Caco-2 (cell line): ENCODE measurements around the gene BPIFB4. TPM values are rescaled to one million over a fixed set of nuclear protein-coding genes. Genes with fewer than 3 reads are reported as not detected.

Source experiments
- BruUV-seq: library from RNA; stranded (reverse); fragments of 400-500 nt; replicated peaks from 2 replicates; lab custom pipeline; 2021; lab: Mats Ljungman, UMichigan
- CTCF ChIA-PET: fragments of 300-600 bp; sonication (Branson Sonifier 250); formaldehyde crosslinking; loops from one replicate; lab custom pipeline; 2022; ENCODE audit warnings: antibody characterized with exemption; lab: Charles Lee
- POLR2A ChIA-PET: fragments of 300-600 bp; sonication (Branson Sonifier 250); formaldehyde crosslinking; loops from one replicate; lab custom pipeline; 2022; ENCODE audit warnings: antibody characterized with exemption; lab: Charles Lee
- DNase-seq, 2 experiments: peaks; one replicate each; pipeline versions ENCODE4 v3.0.0 to v3.0.0-alpha.2; 2020 to 2022
- H3K27me3 ChIP-seq: replicated peaks from 2 replicates; pipeline ENCODE4 v1.6.0; 2011; ENCODE audit warnings: low read length; ENCODE audit not compliant: control insufficient read depth, insufficient read depth
- H3K36me3 ChIP-seq: 2 replicates; pipeline ENCODE4 v1.5.1; 2011; ENCODE audit warnings: low read length; ENCODE audit not compliant: control insufficient read depth, insufficient read depth
- H3K4me1 ChIP-seq: fragments of 250-450 bp; sonication (Bioruptor Pico); 2 replicates; pipeline ENCODE4 v1.5.1; 2020; ENCODE audit warnings: mild to moderate bottlenecking
- H3K4me3 ChIP-seq: 2 replicates; pipeline ENCODE4 v1.5.1; 2011; ENCODE audit warnings: low read depth, mild to moderate bottlenecking, control low read depth, low read length
- H3K9me3 ChIP-seq: fragments of 250-450 bp; sonication (Bioruptor Pico); 2 replicates; pipeline ENCODE4 v1.5.1; 2020; ENCODE audit warnings: mild to moderate bottlenecking, moderate library complexity
- H3K27ac Mint-ChIP-seq: one replicate; pipeline ENCODE4 v1.8.0; 2022; ENCODE audit warnings: mixed read lengths; ENCODE audit not compliant: unreplicated experiment
- H3K27me3 Mint-ChIP-seq: one replicate; pipeline ENCODE4 v1.8.0; 2022; ENCODE audit warnings: mixed read lengths; ENCODE audit not compliant: insufficient read depth, unreplicated experiment
- H3K36me3 Mint-ChIP-seq: one replicate; pipeline ENCODE4 v1.8.0; 2022; ENCODE audit warnings: mild to moderate bottlenecking, mixed read lengths; ENCODE audit not compliant: insufficient read depth, unreplicated experiment
- H3K4me1 Mint-ChIP-seq: one replicate; pipeline ENCODE4 v1.8.0; 2022; ENCODE audit warnings: low read depth, mixed read lengths; ENCODE audit not compliant: unreplicated experiment
- H3K4me3 Mint-ChIP-seq: one replicate; pipeline ENCODE4 v1.8.0; 2022; ENCODE audit warnings: mild to moderate bottlenecking, moderate library complexity, mixed read lengths; ENCODE audit not compliant: unreplicated experiment
- H3K9me3 Mint-ChIP-seq: one replicate; pipeline ENCODE4 v1.8.0; 2022; ENCODE audit warnings: mixed read lengths; ENCODE audit not compliant: unreplicated experiment
- intact Hi-C: fragments of 100-400 bp; cut with micrococcal nuclease; formaldehyde crosslinking; loops from one replicate; pipeline ENCODE4 v1.10.0; 2022; ENCODE audit not compliant: unreplicated experiment
- total RNA-seq: library from RNA; stranded (reverse); gene quantifications from 2 replicates; pipeline ENCODE4 v1.2.3, GENCODE V29; 2022
- TF ChIP-seq, protein P1 (sequence below), 2 experiments: fragments of 200-600 bp in 1 of 2; IDR thresholded peaks; 1 replicate in 1 of 2; 2 replicates in 1 of 2; pipeline versions ENCODE4 v1.5.1 to v1.8.0; 2011 to 2022; ENCODE audit warnings: antibody characterized with exemption in 1 of 2, control low read depth in 1 of 2, inconsistent platforms in 1 of 2, low read depth in 1 of 2, low read length in 1 of 2, mild to moderate bottlenecking in 1 of 2, moderate library complexity in 1 of 2; ENCODE audit not compliant: insufficient read depth in 1 of 2, severe bottlenecking in 1 of 2, unreplicated experiment in 1 of 2

Gene BPIFB4
- total RNA-seq, 1 experiment from 2014 or later, result not detected

DNA sequence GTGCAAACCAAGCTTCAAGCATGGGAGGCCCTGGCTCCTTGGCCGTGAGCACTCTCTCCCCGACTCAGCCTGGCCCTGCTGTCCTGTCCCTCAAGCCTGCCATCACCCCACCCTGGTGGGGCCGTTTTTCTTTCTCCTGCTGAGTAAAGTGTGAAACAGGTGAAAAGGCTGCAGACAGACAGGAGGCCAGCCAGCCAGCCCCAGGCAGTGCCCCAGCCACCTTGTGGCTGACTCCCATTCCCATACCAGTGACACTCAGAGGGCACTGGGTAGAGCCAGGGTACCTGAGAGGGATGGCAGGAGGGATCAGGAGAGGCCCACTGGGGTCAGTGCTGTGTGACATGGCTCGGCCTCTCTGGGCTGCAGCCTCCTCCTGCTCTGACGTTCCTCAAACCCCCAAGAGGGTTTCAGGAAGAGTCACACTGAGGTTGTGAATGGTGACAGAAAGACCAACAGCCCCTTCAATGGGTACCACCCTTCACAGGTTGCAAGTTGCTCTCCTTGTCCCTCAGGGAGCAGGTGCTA, 52.6 kb downstream of the BPIFB4 start:
- no peaks in the 10 kb centered on the region; the same call in 1 of the 2 replicates for H3K27me3 ChIP-seq
- Mint-ChIP-seq H3K27ac (no peak overlapping the region), H3K4me3 (no peak overlapping the region), H3K27me3 (peaks cover 9% of the 10 kb centered on the region), H3K4me1 (peaks cover 6% of the 10 kb centered on the region), H3K9me3 (no peaks in the 10 kb centered on the region), H3K36me3 (no peaks in the 10 kb centered on the region)
- ChIA-PET POLR2A (no interaction called here), CTCF (interaction anchor here (0.6 kb wide), 1 partner anchor 36 kb away, joined by 3 read pairs; no protein-coding TSS in a partner anchor)
- H3K4me1 ChIP-seq, result 0 out of 2 replicates have a peak, but pooled peaks cover 5% of the 10 kb centered on the region
- no peak overlapping the region for H3K4me3 ChIP-seq
- intact Hi-C loops, result no loop called here
- no peak for DNase-seq
- no TSS peak for BruUV-seq
- H3K9me3 ChIP-seq, result no peaks in the 10 kb centered on the region
- H3K36me3 ChIP-seq, result no peaks in the 10 kb centered on the region
- TF ChIP-seq, protein P1, sequence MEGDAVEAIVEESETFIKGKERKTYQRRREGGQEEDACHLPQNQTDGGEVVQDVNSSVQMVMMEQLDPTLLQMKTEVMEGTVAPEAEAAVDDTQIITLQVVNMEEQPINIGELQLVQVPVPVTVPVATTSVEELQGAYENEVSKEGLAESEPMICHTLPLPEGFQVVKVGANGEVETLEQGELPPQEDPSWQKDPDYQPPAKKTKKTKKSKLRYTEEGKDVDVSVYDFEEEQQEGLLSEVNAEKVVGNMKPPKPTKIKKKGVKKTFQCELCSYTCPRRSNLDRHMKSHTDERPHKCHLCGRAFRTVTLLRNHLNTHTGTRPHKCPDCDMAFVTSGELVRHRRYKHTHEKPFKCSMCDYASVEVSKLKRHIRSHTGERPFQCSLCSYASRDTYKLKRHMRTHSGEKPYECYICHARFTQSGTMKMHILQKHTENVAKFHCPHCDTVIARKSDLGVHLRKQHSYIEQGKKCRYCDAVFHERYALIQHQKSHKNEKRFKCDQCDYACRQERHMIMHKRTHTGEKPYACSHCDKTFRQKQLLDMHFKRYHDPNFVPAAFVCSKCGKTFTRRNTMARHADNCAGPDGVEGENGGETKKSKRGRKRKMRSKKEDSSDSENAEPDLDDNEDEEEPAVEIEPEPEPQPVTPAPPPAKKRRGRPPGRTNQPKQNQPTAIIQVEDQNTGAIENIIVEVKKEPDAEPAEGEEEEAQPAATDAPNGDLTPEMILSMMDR (IDR thresholded peaks at IDR 0.05; ENCODE audit: insufficient read depth in 1 of 2, low read depth in 1 of 2, low read length in 1 of 2, severe bottlenecking in 1 of 2, unreplicated experiment in 1 of 2), result no peak

- H3K4me3 Mint-ChIP-seq, result no peak overlapping the region
- intact Hi-C loops, result no loop called here
- no peaks in the 10 kb centered on the region for H3K36me3 Mint-ChIP-seq
- no TSS peak for BruUV-seq
- DNase-seq, result no peak
- no peak overlapping the region for H3K27ac Mint-ChIP-seq
- ChIA-PET CTCF (no interaction called here), POLR2A (no interaction called here)
- H3K4me1 ChIP-seq, result 0 out of 2 replicates have a peak, but pooled peaks cover 2% of the 10 kb centered on the region
- H3K4me1 Mint-ChIP-seq, result peaks cover 6% of the 10 kb centered on the region
- H3K27me3 ChIP-seq, result no peaks in the 10 kb centered on the region; the same call in 1 of the 2 replicates
- H3K9me3 ChIP-seq, result no peaks in the 10 kb centered on the region
- no peaks in the 10 kb centered on the region for H3K36me3 ChIP-seq
- H3K4me3 ChIP-seq, result no peak overlapping the region
- TF ChIP-seq, protein P1 (IDR thresholded peaks at IDR 0.05; ENCODE audit: insufficient read depth in 1 of 2, low read depth in 1 of 2, low read length in 1 of 2, severe bottlenecking in 1 of 2, unreplicated experiment in 1 of 2), result no peak
- H3K9me3 Mint-ChIP-seq, result no peaks in the 10 kb centered on the region
- peaks cover 9% of the 10 kb centered on the region for H3K27me3 Mint-ChIP-seq
Observed at GRCh38 chr20:33132513-33133372, 53.3 kb downstream of the BPIFB4 start.

GRCh38 chr20:33133373-33133941, 54.0 kb downstream of the BPIFB4 start:
- H3K4me1 ChIP-seq, result no peaks in the 10 kb centered on the region
- CTCF ChIA-PET, result no interaction called here
- no peaks in the 10 kb centered on the region for H3K36me3 ChIP-seq
- POLR2A ChIA-PET, result no interaction called here
- no peak overlapping the region for H3K4me3 ChIP-seq
- peaks cover 6% of the 10 kb centered on the region for H3K4me1 Mint-ChIP-seq
- H3K27me3 ChIP-seq, result no peaks in the 10 kb centered on the region; the same call in 1 of the 2 replicates
- no peak overlapping the region for H3K4me3 Mint-ChIP-seq
- peaks cover 9% of the 10 kb centered on the region for H3K27me3 Mint-ChIP-seq
- H3K9me3 ChIP-seq, result peaks cover 3% of the 10 kb centered on the region; the same call in 1 of the 2 replicates
- no peaks in the 10 kb centered on the region for H3K9me3 Mint-ChIP-seq
- BruUV-seq, result no TSS peak
- no peak for DNase-seq
- no peak overlapping the region for H3K27ac Mint-ChIP-seq
- no peaks in the 10 kb centered on the region for H3K36me3 Mint-ChIP-seq
- intact Hi-C loops, result no loop called here
- TF ChIP-seq, protein P1 (IDR thresholded peaks at IDR 0.05; ENCODE audit: insufficient read depth in 1 of 2, low read depth in 1 of 2, low read length in 1 of 2, severe bottlenecking in 1 of 2, unreplicated experiment in 1 of 2), result no peak
